Liver (tissue), 9 donors: ENCODE data around the gene SLC5A3. TPM values are rescaled to one million over a fixed set of nuclear protein-coding genes. Genes with fewer than 3 reads are reported as not detected.

Source experiments
- DNase-seq: peaks from one replicate; pipeline ENCODE4 v3.0.0-alpha.2; 2017; ENCODE audit warnings: low spot score
- H3K27ac ChIP-seq, 2 donors: one replicate each; pipeline ENCODE4 v1.7.0; 2013; ENCODE audit warnings: inconsistent platforms in 2 of 2, low read length in 2 of 2, control low read depth in 1 of 2, low read depth in 1 of 2, mild to moderate bottlenecking in 1 of 2
- H3K27me3 ChIP-seq, 4 donors: one replicate each; pipeline versions ENCODE4 v1.6.1 to v1.7.0; 2013; ENCODE audit warnings: low read length in 3 of 4, inconsistent platforms in 1 of 4, mild to moderate bottlenecking in 1 of 4, moderate library complexity in 1 of 4; ENCODE audit not compliant: control insufficient read depth in 4 of 4, insufficient read depth in 4 of 4
- H3K36me3 ChIP-seq, 4 donors: one replicate each; pipeline versions ENCODE4 v1.6.1 to v1.7.0; 2013; ENCODE audit warnings: low read length in 3 of 4, mild to moderate bottlenecking in 3 of 4, low read depth in 1 of 4, moderate library complexity in 1 of 4; ENCODE audit not compliant: control insufficient read depth in 4 of 4, insufficient read depth in 3 of 4
- H3K4me1 ChIP-seq, 4 donors: one replicate each; pipeline versions ENCODE4 v1.6.1 to v1.7.0; 2013; ENCODE audit warnings: low read length in 3 of 4, mild to moderate bottlenecking in 3 of 4, moderate library complexity in 1 of 4; ENCODE audit not compliant: control insufficient read depth in 4 of 4, insufficient read depth in 4 of 4
- H3K4me3 ChIP-seq, 3 donors: one replicate each; pipeline versions ENCODE4 v1.6.1 to v1.7.0; 2013; ENCODE audit warnings: low read length in 3 of 3, control low read depth in 1 of 3, low read depth in 1 of 3, mild to moderate bottlenecking in 1 of 3
- H3K9ac ChIP-seq, 2 donors: one replicate each; pipeline ENCODE4 v1.7.0; 2013; ENCODE audit warnings: low read length in 2 of 2, mild to moderate bottlenecking in 2 of 2, moderate library complexity in 2 of 2, control low read depth in 1 of 2, low read depth in 1 of 2
- H3K9me3 ChIP-seq, 4 donors: one replicate each; pipeline versions ENCODE4 v1.6.1 to v1.7.0; 2013; ENCODE audit warnings: low read length in 3 of 4; ENCODE audit not compliant: control insufficient read depth in 4 of 4
- ATF3 ChIP-seq: IDR thresholded peaks from 2 replicates; pipeline ENCODE4 v1.6.1; 2016; ENCODE audit warnings: antibody characterized with exemption
- CTCF ChIP-seq: fragments of 150-350 bp; IDR thresholded peaks from 2 replicates; pipeline ENCODE4 v1.5.1; 2017; ENCODE audit warnings: improper control_type of control experiment, low read depth, low read length; ENCODE audit not compliant: missing input control
- EGR1 ChIP-seq, 2 donors: IDR thresholded peaks; 2 replicates each; pipeline ENCODE4 v1.6.1; 2016 to 2018; ENCODE audit warnings: antibody characterized with exemption in 2 of 2, low read depth in 2 of 2
- FOXA1 ChIP-seq: IDR thresholded peaks from 2 replicates; pipeline ENCODE4 v1.6.1; 2016; ENCODE audit warnings: antibody characterized with exemption
- FOXA2 ChIP-seq: IDR thresholded peaks from 2 replicates; pipeline ENCODE4 v1.6.1; 2016; ENCODE audit warnings: antibody characterized with exemption
- HNF4A ChIP-seq, 2 donors: conservative IDR thresholded peaks; 2 replicates each; pipeline ENCODE4 v1.6.1; 2016; ENCODE audit warnings: antibody characterized with exemption in 2 of 2, mild to moderate bottlenecking in 2 of 2
- HNF4G ChIP-seq: IDR thresholded peaks from 2 replicates; pipeline ENCODE4 v1.6.1; 2016; ENCODE audit warnings: antibody characterized with exemption
- JUND ChIP-seq, 2 donors: IDR thresholded peaks; 2 replicates each; pipeline ENCODE4 v1.6.1; 2016; ENCODE audit warnings: antibody characterized with exemption in 2 of 2
- MAX ChIP-seq: IDR thresholded peaks from 2 replicates; pipeline ENCODE4 v1.6.1; 2016; ENCODE audit warnings: antibody characterized with exemption
- NR2F2 ChIP-seq: IDR thresholded peaks from 2 replicates; pipeline ENCODE4 v1.6.1; 2016; ENCODE audit warnings: antibody characterized with exemption
- RAD21 ChIP-seq, 2 donors: IDR thresholded peaks; 2 replicates each; pipeline ENCODE4 v1.6.1; 2016; ENCODE audit warnings: antibody characterized with exemption in 2 of 2, mild to moderate bottlenecking in 2 of 2
- REST ChIP-seq: IDR thresholded peaks from 2 replicates; pipeline ENCODE4 v1.6.1; 2016; ENCODE audit warnings: antibody characterized with exemption, mild to moderate bottlenecking
- RXRA ChIP-seq, 2 donors: IDR thresholded peaks; 2 replicates each; pipeline ENCODE4 v1.6.1; 2017 to 2018; ENCODE audit warnings: antibody characterized with exemption in 2 of 2, mild to moderate bottlenecking in 1 of 2
- SP1 ChIP-seq: IDR thresholded peaks from 2 replicates; pipeline ENCODE4 v1.6.1; 2018; ENCODE audit warnings: antibody characterized with exemption, mild to moderate bottlenecking
- TAF1 ChIP-seq: conservative IDR thresholded peaks from 2 replicates; pipeline ENCODE4 v1.6.1; 2016; ENCODE audit warnings: antibody characterized with exemption, mild to moderate bottlenecking
- ZBTB33 ChIP-seq: IDR thresholded peaks from 2 replicates; pipeline ENCODE4 v1.6.1; 2016; ENCODE audit warnings: antibody characterized with exemption
- WGBS: extraction: QIAGEN DNeasy Blood & Tissue Kit; methylation state at CpG from one replicate; pipeline ENCODE4 v1.1.7; 2013; 5-methylcytosine and 5-hydroxymethylcytosine counted together
- polyA plus RNA-seq, 2 donors: library from polyadenylated mRNA; stranded (reverse) in 1 of 2; unstranded in 1 of 2; fragments of 200-250 nt in 1 of 2; fragments of >200 nt in 1 of 2; fragmentation: Nextera tagmentation in 1 of 2; extraction: Ambion mirVana in 1 of 2; gene quantifications; one replicate each; pipeline versions ENCODE4 v1.2.1 to v1.2.3, GENCODE V29; 2013 to 2015
- total RNA-seq, 2 donors: library from RNA; depleted of rRNA; stranded (reverse); fragments of >200 nt; gene quantifications; one replicate each; pipeline ENCODE4 v1.2.3, GENCODE V29; 2014
- donor health status: healthy.
- donor health status: healthy.
- donor health status: healthy.
- donor health status: healthy.
- donor health status: healthy.

SLC5A3 gene
- total and polyA plus RNA-seq, 4 donors: 1.5 to 16.6 (median 8.1) TPM

- no peak for DNase-seq
- Histone ChIP-seq H3K27me3 (no peaks in the 10 kb centered on the region), H3K4me1 (peaks cover 0 to 18% (median 10%) of the 10 kb centered on the region in 4 donors), H3K36me3 (no peaks in the 10 kb centered on the region), H3K9me3 (no peaks in the 10 kb centered on the region), H3K27ac (peak overlapping the region; percentile 89 to 95), H3K4me3 (peak overlapping the region in 2 of 3 donors; percentile 60 to 98), H3K9ac (peak overlapping the region; percentile 3 to 68)
- WGBS: 45% methylated on average over 32 of the region's 32 CpGs
- TF ChIP-seq RAD21 (IDR thresholded peaks at IDR 0.05) (no peak), SP1 (no peak), HNF4G (no peak), NR2F2 (no peak), FOXA2 (no peak), FOXA1 (no peak), TAF1 (no peak)
Observed at GRCh38 chr21:34072145-34073031, 990 bp upstream of the SLC5A3 start.

- peak; percentile 51 for DNase-seq
- Histone ChIP-seq H3K36me3 (peaks cover 0 to 1% (median 0%) of the 10 kb centered on the region in 4 donors), H3K9me3 (no peaks in the 10 kb centered on the region), H3K9ac (peak overlapping the region; percentile 24 to 64), H3K27me3 (no peaks in the 10 kb centered on the region), H3K4me1 (peaks cover 1 to 25% (median 12%) of the 10 kb centered on the region in 4 donors), H3K4me3 (peak overlapping the region; percentile 66 to 98 (median 83)), H3K27ac (peak overlapping the region; percentile 59 to 83)
- TF ChIP-seq CTCF (no peak), FOXA2 (no peak), ZBTB33 (no peak), REST (no peak), HNF4A (conservative IDR thresholded peaks at IDR 0.05) (no peak), RXRA (IDR thresholded peaks at IDR 0.05) (no peak), JUND (IDR thresholded peaks at IDR 0.05) (no peak), NR2F2 (no peak), SP1 (no peak), HNF4G (no peak), EGR1 (IDR thresholded peaks at IDR 0.05; ENCODE audit: low read depth in 2 of 2) (no peak), ATF3 (no peak), FOXA1 (no peak), RAD21 (IDR thresholded peaks at IDR 0.05) (no peak), MAX (no peak)
- WGBS: under 1% methylated on average over 95 of the region's 95 CpGs
Observed at GRCh38 chr21:34073749-34074282, 438 bp downstream of the SLC5A3 start.
